BLaER1 treated with 17β-estradiol and CSF1 and Interleukin-3, amounts not matched to agents 10 nM and 100 nM (cell line): ENCODE measurements around the gene NMUR2.

ENCODE experiments used
- H3K27ac ChIP-seq, 11 experiments: shearing (Covaris generic); formaldehyde crosslinking; 2 replicates each; pipeline ENCODE4 v1.8.1; 2022
- H3K27me3 ChIP-seq, 11 experiments: shearing (Covaris generic); formaldehyde crosslinking; 2 replicates each; pipeline ENCODE4 v1.8.1; 2022
- H3K36me3 ChIP-seq, 11 experiments: shearing (Covaris generic); formaldehyde crosslinking; 2 replicates each; pipeline ENCODE4 v1.8.1; 2022
- H3K4me1 ChIP-seq, 10 experiments: shearing (Covaris generic); formaldehyde crosslinking; 2 replicates each; pipeline ENCODE4 v1.8.1; 2022
- H3K4me2 ChIP-seq, 11 experiments: shearing (Covaris generic); formaldehyde crosslinking; 2 replicates each; pipeline ENCODE4 v1.8.1; 2022
- H3K4me3 ChIP-seq, 10 experiments: shearing (Covaris generic); formaldehyde crosslinking; 2 replicates each; pipeline ENCODE4 v1.8.1; 2022
- H3K9ac ChIP-seq, 11 experiments: shearing (Covaris generic); formaldehyde crosslinking; 2 replicates each; pipeline ENCODE4 v1.8.1; 2022
- H3K9me3 ChIP-seq, 11 experiments: shearing (Covaris generic); formaldehyde crosslinking; replicated peaks in 1 of 11; 2 replicates each; pipeline ENCODE4 v1.8.1; 2022
- H4K20me1 ChIP-seq, 11 experiments: shearing (Covaris generic); formaldehyde crosslinking; 2 replicates each; pipeline ENCODE4 v1.8.1; 2022
- Cebpa-rat ChIP-seq, 11 experiments: shearing (Covaris generic); IDR thresholded peaks; 2 replicates each; pipeline ENCODE4 v1.8.1; 2022

The NMUR2 gene, protein sequence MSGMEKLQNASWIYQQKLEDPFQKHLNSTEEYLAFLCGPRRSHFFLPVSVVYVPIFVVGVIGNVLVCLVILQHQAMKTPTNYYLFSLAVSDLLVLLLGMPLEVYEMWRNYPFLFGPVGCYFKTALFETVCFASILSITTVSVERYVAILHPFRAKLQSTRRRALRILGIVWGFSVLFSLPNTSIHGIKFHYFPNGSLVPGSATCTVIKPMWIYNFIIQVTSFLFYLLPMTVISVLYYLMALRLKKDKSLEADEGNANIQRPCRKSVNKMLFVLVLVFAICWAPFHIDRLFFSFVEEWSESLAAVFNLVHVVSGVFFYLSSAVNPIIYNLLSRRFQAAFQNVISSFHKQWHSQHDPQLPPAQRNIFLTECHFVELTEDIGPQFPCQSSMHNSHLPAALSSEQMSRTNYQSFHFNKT

DNA sequence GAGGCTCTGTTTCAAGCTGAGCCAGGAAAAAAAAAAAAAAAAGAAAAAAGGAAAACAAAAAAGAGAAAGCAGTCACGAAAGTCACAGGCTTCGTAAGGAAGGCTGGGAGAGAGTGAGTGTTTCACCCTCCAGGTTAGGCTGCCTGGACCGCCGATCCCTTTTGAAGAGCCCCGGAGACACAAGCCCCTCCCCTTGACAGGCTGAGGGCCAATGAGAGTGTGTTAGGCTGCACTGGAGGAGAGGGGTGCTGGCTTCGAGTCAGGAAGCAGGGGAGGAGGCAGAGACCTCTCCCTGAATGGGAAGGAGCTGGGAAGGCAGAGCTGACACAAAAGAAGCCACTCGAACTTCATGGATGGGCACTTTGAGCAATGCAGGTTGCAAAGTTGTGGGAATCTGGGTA lies at the start of gene NMUR2:
Gene NMUR2 (minus strand): TSS at position 135 of the 400 bp plus-strand sequence. CDS start 166 bp downstream, outside the sequence.
- Histone ChIP-seq H3K27me3 (no peaks in the 10 kb centered on the region), H3K9me3 (peaks cover 0 to 9% (median 0%) of the 10 kb centered on the region in 11 experiments; a peak in 6 of 22 replicates), H3K36me3 (no peaks in the 10 kb centered on the region), H3K4me2 (no peak within 1 kb of the TSS), H3K4me3 (no peak within 1 kb of the TSS), H3K9ac (no peak within 1 kb of the TSS), H3K4me1 (no peaks in the 10 kb centered on the region), H4K20me1 (no peaks in the 10 kb centered on the region), H3K27ac (no peak within 1 kb of the TSS)
- TF ChIP-seq Cebpa-rat (IDR thresholded peaks at IDR 0.05), result no peak

DNA sequence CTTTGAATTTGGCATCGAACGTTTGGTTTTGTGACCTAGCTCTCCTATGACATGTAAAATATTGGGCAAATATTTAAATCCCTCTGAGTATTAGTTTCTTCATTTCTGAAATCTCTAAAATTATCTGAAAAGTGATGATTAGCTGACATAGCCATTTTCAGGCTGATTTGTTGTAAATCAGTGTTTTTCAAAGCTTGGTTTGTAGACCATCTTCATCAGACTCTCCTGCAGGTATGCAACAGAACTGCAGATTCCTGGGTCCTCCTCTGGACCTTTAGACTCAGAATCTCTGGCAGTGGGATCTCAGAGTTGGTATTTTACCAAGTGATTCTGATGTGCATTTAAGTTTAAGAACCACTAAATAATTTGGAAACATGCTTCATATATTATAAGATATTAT lies 38.9 kb upstream of the NMUR2 start:
- H4K20me1 ChIP-seq, result no peaks in the 10 kb centered on the region
- no peaks in the 10 kb centered on the region for H3K4me1 ChIP-seq
- H3K9ac ChIP-seq, result no peak overlapping the region
- no peak for TF ChIP-seq Cebpa-rat (IDR thresholded peaks at IDR 0.05)
- no peak overlapping the region for H3K4me2 ChIP-seq
- no peaks in the 10 kb centered on the region for H3K9me3 ChIP-seq
- H3K27me3 ChIP-seq, result no peaks in the 10 kb centered on the region
- H3K4me3 ChIP-seq, result no peak overlapping the region
- no peak overlapping the region for H3K27ac ChIP-seq
- H3K36me3 ChIP-seq, result no peaks in the 10 kb centered on the region

DNA sequence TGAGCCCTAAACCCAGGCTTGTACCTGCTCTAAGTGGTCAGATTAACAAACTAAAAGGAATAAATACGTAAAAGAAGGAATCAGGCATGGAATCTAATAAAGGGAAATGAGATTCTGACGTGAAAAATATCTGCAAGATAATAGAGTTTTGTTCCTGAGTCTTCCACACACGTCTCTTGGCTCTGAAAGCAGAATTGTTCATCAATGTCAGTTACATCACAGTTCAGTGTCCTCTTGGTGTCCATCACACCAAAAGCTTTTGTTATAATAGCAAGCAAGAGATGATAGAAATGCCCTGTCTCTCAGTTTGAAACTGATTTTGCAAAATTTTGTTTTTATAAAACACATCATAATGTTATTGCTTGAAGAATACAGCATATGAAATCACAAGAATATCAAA lies 34.7 kb upstream of the NMUR2 start:
- TF ChIP-seq Cebpa-rat (IDR thresholded peaks at IDR 0.05), result no peak
- H3K27ac ChIP-seq, result no peak overlapping the region
- H4K20me1 ChIP-seq, result no peaks in the 10 kb centered on the region

DNA sequence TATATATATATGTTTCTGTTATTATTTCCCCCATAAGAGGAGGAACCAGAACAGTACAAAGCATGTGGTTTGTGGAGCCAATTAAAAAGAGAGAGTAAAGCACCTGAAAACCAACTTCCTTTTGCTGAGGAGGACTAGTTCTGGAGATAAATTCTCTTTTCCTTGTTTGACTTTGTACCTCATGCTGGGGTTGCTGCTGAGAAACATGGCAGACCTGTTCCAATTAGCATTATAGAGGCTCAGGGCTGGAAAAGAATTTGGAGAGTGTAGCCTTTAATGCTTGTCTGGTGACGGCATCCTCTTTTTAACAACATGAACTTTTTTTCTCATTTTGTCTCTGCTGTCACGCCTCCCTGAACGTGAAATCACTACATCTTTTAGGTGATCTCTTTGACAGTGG lies 32.8 kb upstream of the NMUR2 start:
- H3K27ac ChIP-seq, result no peak overlapping the region
- no peaks in the 10 kb centered on the region for H3K36me3 ChIP-seq
- H3K9ac ChIP-seq, result no peak overlapping the region
- no peaks in the 10 kb centered on the region for H3K4me1 ChIP-seq
- no peaks in the 10 kb centered on the region for H3K27me3 ChIP-seq
- H3K4me3 ChIP-seq, result no peak overlapping the region
- no peak overlapping the region for H3K4me2 ChIP-seq
- no peaks in the 10 kb centered on the region for H3K9me3 ChIP-seq
- no peak for TF ChIP-seq Cebpa-rat (IDR thresholded peaks at IDR 0.05)
- H4K20me1 ChIP-seq, result no peaks in the 10 kb centered on the region

More for the DNA sequence above, 34.7 kb upstream of the NMUR2 start:
- H3K4me3 ChIP-seq, result no peak overlapping the region
- H3K27me3 ChIP-seq, result no peaks in the 10 kb centered on the region
- H3K36me3 ChIP-seq, result no peaks in the 10 kb centered on the region
- H3K9ac ChIP-seq, result no peak overlapping the region
- H3K4me1 ChIP-seq, result no peaks in the 10 kb centered on the region
- H3K4me2 ChIP-seq, result no peak overlapping the region
- no peaks in the 10 kb centered on the region for H3K9me3 ChIP-seq

DNA sequence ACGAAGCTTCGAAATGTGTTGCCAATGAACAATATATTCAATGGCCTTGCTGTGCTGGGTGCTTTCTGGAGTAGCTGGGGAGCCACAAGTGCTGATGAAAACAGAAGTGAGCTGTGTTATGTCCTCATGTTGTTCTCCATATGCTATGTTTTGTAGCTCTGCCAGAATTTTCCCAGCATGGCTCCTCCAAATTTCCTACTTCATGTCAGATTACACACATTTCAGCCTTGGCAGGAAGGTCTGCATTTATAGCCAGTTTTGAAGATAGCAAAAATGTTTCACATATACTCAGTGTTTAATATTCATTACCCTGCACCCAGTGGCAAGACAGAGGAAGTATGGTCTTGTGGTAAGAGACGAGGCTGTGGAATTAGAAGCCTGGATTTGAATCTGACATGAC lies 22.6 kb upstream of the NMUR2 start:
- Histone ChIP-seq H3K36me3 (no peaks in the 10 kb centered on the region), H3K4me1 (no peaks in the 10 kb centered on the region), H3K9me3 (no peaks in the 10 kb centered on the region), H3K27ac (no peak overlapping the region), H3K4me3 (no peak overlapping the region), H3K27me3 (no peaks in the 10 kb centered on the region), H3K4me2 (no peak overlapping the region), H3K9ac (no peak overlapping the region), H4K20me1 (no peaks in the 10 kb centered on the region)
- no peak for TF ChIP-seq Cebpa-rat (IDR thresholded peaks at IDR 0.05)

DNA sequence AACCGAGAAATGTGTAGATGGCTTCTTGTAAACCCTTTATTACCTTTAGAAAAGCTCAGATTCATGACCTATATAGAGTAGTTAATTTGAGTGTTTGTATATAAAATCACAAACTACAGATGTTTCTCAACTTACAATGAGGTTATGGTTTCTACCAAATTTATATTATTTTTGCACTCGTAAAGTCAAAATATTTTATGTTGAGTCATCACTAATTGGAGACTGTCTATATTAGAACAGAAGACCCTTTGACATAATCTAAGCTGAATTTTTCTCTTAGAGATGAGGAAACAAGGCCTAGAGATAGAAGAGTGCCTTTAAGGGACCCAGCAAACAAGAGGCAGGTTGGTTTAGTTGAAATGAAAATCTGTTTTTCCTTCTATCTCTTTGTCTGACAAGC lies 20.0 kb upstream of the NMUR2 start:
- H3K4me1 ChIP-seq, result no peaks in the 10 kb centered on the region
- H3K4me3 ChIP-seq, result no peak overlapping the region
- H3K4me2 ChIP-seq, result no peak overlapping the region
- no peak overlapping the region for H3K9ac ChIP-seq
- no peak for TF ChIP-seq Cebpa-rat (IDR thresholded peaks at IDR 0.05)
- no peaks in the 10 kb centered on the region for H3K36me3 ChIP-seq
- H4K20me1 ChIP-seq, result no peaks in the 10 kb centered on the region
- H3K27me3 ChIP-seq, result no peaks in the 10 kb centered on the region
- no peaks in the 10 kb centered on the region for H3K9me3 ChIP-seq
- H3K27ac ChIP-seq, result no peak overlapping the region

DNA sequence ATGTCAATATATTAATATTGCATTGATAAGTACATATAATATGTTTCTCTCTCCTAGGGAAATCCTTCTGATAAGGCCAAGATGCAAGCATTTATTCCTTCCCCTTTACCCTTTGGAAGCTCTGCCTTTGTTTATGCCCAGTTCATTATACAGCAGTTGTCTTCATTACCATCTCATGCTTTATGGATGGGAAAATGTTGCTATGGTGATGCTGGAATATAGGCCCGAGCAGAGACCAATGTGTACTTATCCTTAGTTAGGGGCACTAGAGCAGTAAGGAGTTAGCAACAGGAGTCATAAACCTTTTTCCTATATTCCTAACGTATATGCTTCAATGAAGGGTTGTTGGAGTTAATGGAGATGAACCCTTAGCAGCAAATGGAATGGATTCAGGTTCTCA lies 19.4 kb upstream of the NMUR2 start:
- no peak for TF ChIP-seq Cebpa-rat (IDR thresholded peaks at IDR 0.05)
- Histone ChIP-seq H3K9ac (no peak overlapping the region), H3K27me3 (no peaks in the 10 kb centered on the region), H3K36me3 (no peaks in the 10 kb centered on the region), H3K4me1 (no peaks in the 10 kb centered on the region), H3K9me3 (no peaks in the 10 kb centered on the region), H4K20me1 (no peaks in the 10 kb centered on the region), H3K4me3 (no peak overlapping the region), H3K4me2 (no peak overlapping the region), H3K27ac (no peak overlapping the region)

DNA sequence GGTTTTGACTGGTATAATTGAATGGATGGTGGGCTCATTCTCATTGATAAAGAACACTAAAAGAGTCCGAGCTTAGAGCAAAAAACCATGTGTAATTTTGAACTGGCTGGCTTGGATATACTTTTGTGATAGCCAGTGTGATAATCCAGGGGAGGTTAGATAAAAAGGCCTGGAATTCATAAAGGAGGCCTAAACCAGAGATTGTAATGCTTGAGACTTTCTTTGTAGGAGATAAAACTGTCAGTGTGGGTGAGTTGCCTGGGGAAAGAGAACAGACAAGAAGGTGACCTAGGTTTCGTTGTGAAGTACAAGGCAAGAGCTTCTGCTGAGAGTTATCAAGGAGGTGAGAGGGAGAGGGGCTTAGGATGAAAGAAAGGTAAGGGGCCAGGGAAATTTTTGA lies 17.0 kb upstream of the NMUR2 start:
- Histone ChIP-seq H3K4me1 (no peaks in the 10 kb centered on the region), H3K36me3 (no peaks in the 10 kb centered on the region), H3K9ac (no peak overlapping the region), H3K27me3 (no peaks in the 10 kb centered on the region), H3K4me2 (no peak overlapping the region), H3K9me3 (no peaks in the 10 kb centered on the region), H3K27ac (no peak overlapping the region), H4K20me1 (no peaks in the 10 kb centered on the region), H3K4me3 (no peak overlapping the region)
- no peak for TF ChIP-seq Cebpa-rat (IDR thresholded peaks at IDR 0.05)

DNA sequence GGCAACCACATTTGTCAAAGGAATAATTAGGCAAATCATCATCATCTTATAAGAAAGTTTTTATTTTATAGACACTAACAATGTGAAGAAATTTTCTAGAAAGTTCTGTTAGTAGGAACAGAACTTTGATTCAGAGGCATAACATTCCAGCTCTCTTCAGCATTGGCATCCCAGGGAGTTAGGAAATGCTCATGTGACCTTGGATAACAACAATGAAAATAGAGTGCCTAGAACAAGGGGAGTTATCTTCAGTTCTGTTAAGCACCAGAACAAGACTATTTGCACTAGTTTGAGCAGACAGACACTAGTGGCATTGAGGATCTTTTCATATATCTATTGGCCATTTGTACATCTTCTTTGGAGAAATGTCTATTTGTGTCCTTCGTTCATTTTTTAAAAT lies 7.0 kb upstream of the NMUR2 start:
- H3K4me1 ChIP-seq, result no peaks in the 10 kb centered on the region
- no peak for TF ChIP-seq Cebpa-rat (IDR thresholded peaks at IDR 0.05)
- no peak overlapping the region for H3K4me2 ChIP-seq
- no peaks in the 10 kb centered on the region for H3K36me3 ChIP-seq
- H3K27me3 ChIP-seq, result no peaks in the 10 kb centered on the region
- H3K9me3 ChIP-seq, result peaks cover 9 to 20% (median 11%) of the 10 kb centered on the region in 11 experiments; a peak in 20 of 22 replicates
- H3K9ac ChIP-seq, result no peak overlapping the region
- no peak overlapping the region for H3K4me3 ChIP-seq
- H4K20me1 ChIP-seq, result no peaks in the 10 kb centered on the region
- no peak overlapping the region for H3K27ac ChIP-seq

DNA sequence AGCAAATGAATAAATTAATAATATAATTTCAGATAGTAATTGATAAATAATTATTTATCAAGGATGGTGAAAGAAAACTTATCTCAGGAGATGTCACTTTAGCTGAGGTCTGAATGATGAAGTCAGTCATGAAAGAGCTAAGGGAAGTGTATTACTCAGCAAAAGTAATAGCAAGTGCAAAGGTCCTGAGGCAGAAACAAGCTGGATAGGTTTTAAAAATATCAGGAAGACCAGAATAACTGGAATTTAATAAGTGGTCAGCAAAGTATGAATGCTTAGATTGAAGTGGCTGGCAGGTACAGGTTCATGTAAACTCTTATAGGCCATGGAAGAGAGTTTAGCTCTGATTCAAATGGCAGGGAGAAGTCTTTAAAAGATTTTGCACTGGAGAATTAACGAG lies 1.0 kb upstream of the NMUR2 start:
- Histone ChIP-seq H3K27me3 (no peaks in the 10 kb centered on the region), H3K9ac (no peak overlapping the region), H3K4me2 (no peak overlapping the region), H3K4me3 (no peak overlapping the region), H3K36me3 (no peaks in the 10 kb centered on the region), H4K20me1 (no peaks in the 10 kb centered on the region), H3K27ac (no peak overlapping the region), H3K9me3 (peaks cover 0 to 9% (median 0%) of the 10 kb centered on the region in 11 experiments; a peak in 6 of 22 replicates), H3K4me1 (no peaks in the 10 kb centered on the region)
- no peak for TF ChIP-seq Cebpa-rat (IDR thresholded peaks at IDR 0.05)
